Measurements from ENCODE around the gene COMT.

COMT gene

GRCh38 chr22:19970479-19971275 is 29.1 kb downstream of the COMT start:
- peak; percentile 68 to 83 (median 75) for DNase-seq

- no peak for DNase-seq
Observed at GRCh38 chr22:19971276-19972124, 29.9 kb downstream of the COMT start.

GRCh38 chr22:19972251-19972650 is 30.7 kb downstream of the COMT start:
- DNase-seq, result no peak

- no peak for DNase-seq
Observed at GRCh38 chr22:19972652-19973550, 31.3 kb downstream of the COMT start.

- DNase-seq, result no peak
Observed at GRCh38 chr22:19973551-19974267, 32.1 kb downstream of the COMT start.

- peak; percentile 14 to 28 (median 27) for DNase-seq
Observed at GRCh38 chr22:19974268-19974861, 32.8 kb downstream of the COMT start.

GRCh38 chr22:19974935-19975706 is 33.5 kb downstream of the COMT start:
- DNase-seq, result no peak

- DNase-seq, result no peak
Observed at GRCh38 chr22:19975707-19976035, 34.1 kb downstream of the COMT start.

- no peak for DNase-seq
Observed at GRCh38 chr22:19976671-19977070, 35.1 kb downstream of the COMT start.

- DNase-seq, result no peak
Observed at GRCh38 chr22:19977296-19978243, 36.0 kb downstream of the COMT start.

GRCh38 chr22:19978748-19979147 is 37.2 kb downstream of the COMT start:
- no peak for DNase-seq

GRCh38 chr22:19979712-19980493 is 38.3 kb downstream of the COMT start:
- no peak for DNase-seq

- DNase-seq, result no peak
Observed at GRCh38 chr22:19980766-19981165, 39.2 kb downstream of the COMT start.

GRCh38 chr22:19981171-19981960 is 39.8 kb downstream of the COMT start:
- no peak for DNase-seq

- no peak for DNase-seq
Observed at GRCh38 chr22:19981961-19982920, 40.7 kb downstream of the COMT start.

- DNase-seq, result no peak
Observed at GRCh38 chr22:19982991-19983578, 41.5 kb downstream of the COMT start.

GRCh38 chr22:19983741-19984140 is 42.2 kb downstream of the COMT start:
- DNase-seq, result no peak
